ENCODE data around the gene CLEC2D. TPM values are rescaled to one million over a fixed set of nuclear protein-coding genes. Genes with fewer than 3 reads are reported as not detected.

The CLEC2D gene
- total and polyA plus RNA-seq, 2 donors (not counting 3 experiments of a cell fraction or from before 2014, with no cell fraction given), result 1.8 to 4.1 TPM

- peak overlapping the region; percentile 60 for H3K4me2 ChIP-seq (ENCODE audit: insufficient read depth, low read length)
- dilution Hi-C loops (cut with MboI; ENCODE audit: extremely low pct_ligation_motif_present, low sequenced_read_pairs) (no loop called here), intact Hi-C loops (cut with micrococcal nuclease) (loop anchor here (1.0 to 2.0 kb wide), 2 partner anchors 25 to 27 kb away; no protein-coding TSS in a partner anchor)
- FAIRE-seq (peak; percentile 96), DNase-seq (ENCODE audit: low read depth, low spot score) (peak; percentile 94)
- H3K27ac ChIP-seq (ENCODE audit: insufficient read depth, low read depth, low read length), result peak overlapping the region; percentile 19
- no peak overlapping the region for H3K9ac ChIP-seq (replicated peaks; ENCODE audit: extremely low read depth, insufficient read depth, low read length)
- no peaks in the 10 kb centered on the region for H3K27me3 ChIP-seq (ENCODE audit: control insufficient read depth in 2 of 2, insufficient read depth in 2 of 2, low read length in 2 of 2)
- H4K20me1 ChIP-seq (replicated peaks; ENCODE audit: control insufficient read depth, extremely low read depth, insufficient read depth, low read length), result no peaks in the 10 kb centered on the region
- no peaks in the 10 kb centered on the region for H3K79me2 ChIP-seq (ENCODE audit: control insufficient read depth, insufficient read depth, low read length)
- H3K9me3 ChIP-seq (replicated peaks; ENCODE audit: control insufficient read depth, insufficient read depth, low read length), result no peaks in the 10 kb centered on the region
- CTCF ChIA-PET, result interaction anchor here (0.6 to 2.5 kb wide), 7 partner anchors 8 to 77 kb away, joined by 3 to 8 read pairs (median 4); no protein-coding TSS in a partner anchor
- TF ChIP-seq POLR2AphosphoS5 (IDR thresholded peaks at IDR 0.05; ENCODE audit: insufficient read depth, low read depth, low read length), result peak; percentile 71
- peak; percentile 70 for TF ChIP-seq MYC (IDR thresholded peaks at IDR 0.05; ENCODE audit: low read depth, low read length)
- no peak for TF ChIP-seq MAX (IDR thresholded peaks at IDR 0.05; ENCODE audit: insufficient read depth, insufficient read length)
- no peak for TF ChIP-seq EZH2 (IDR thresholded peaks at IDR 0.05; ENCODE audit: borderline replicate concordance, low read depth, low read length, severe bottlenecking)
- TF ChIP-seq JUN (IDR thresholded peaks at IDR 0.05; ENCODE audit: borderline replicate concordance, insufficient read depth, insufficient read length, low read depth), result peak; percentile 61
- peak; percentile 91 for TF ChIP-seq FOS (IDR thresholded peaks at IDR 0.05; ENCODE audit: borderline replicate concordance, insufficient read depth, low read length)
- H3K9me1 ChIP-seq (replicated peaks; ENCODE audit: control insufficient read depth, extremely low read depth, insufficient read depth, low read length), result no peaks in the 10 kb centered on the region
- POLR2A ChIA-PET, result no interaction called here
- no TSS peak for BruUV-seq (replicated peaks)
- peaks cover 14% of the 10 kb centered on the region for H3K4me1 ChIP-seq (ENCODE audit: control insufficient read depth, extremely low read depth, insufficient read depth, low read length)
- H3K4me3 ChIP-seq (replicated peaks in 1 of 3; ENCODE audit: insufficient read depth in 1 of 3, low read depth in 1 of 3, low read length in 3 of 3), result no peak overlapping the region
- no peaks in the 10 kb centered on the region for H3K36me3 ChIP-seq (ENCODE audit: control insufficient read depth in 2 of 2, extremely low read depth in 1 of 2, insufficient read depth in 2 of 2, low read length in 2 of 2)
- peak overlapping the region; percentile 80 for H2AFZ ChIP-seq (ENCODE audit: low read depth, low read length)
These were observed 4.1 kb downstream of the CLEC2D start for GRCh38 chr12:9673404-9674225.

Data from endothelial cell of umbilical vein (primary cell).